Mucosa of rectum (tissue), 2 donors: ENCODE measurements around the gene TARS3.

ENCODE experiments used
- H3K27ac ChIP-seq, 2 donors: one replicate each; pipeline ENCODE4 v1.7.0; 2013; ENCODE audit warnings: inconsistent platforms in 2 of 2, low read depth in 2 of 2, low read length in 2 of 2
- H3K27me3 ChIP-seq, 2 donors: one replicate each; pipeline ENCODE4 v1.7.0; 2013; ENCODE audit warnings: low read length in 2 of 2; ENCODE audit not compliant: control insufficient read depth in 2 of 2, insufficient read depth in 2 of 2
- H3K36me3 ChIP-seq, 2 donors: one replicate each; pipeline ENCODE4 v1.7.0; 2013; ENCODE audit warnings: low read length in 2 of 2; ENCODE audit not compliant: control insufficient read depth in 2 of 2, insufficient read depth in 2 of 2
- H3K4me1 ChIP-seq, 2 donors: one replicate each; pipeline ENCODE4 v1.7.0; 2013; ENCODE audit warnings: low read length in 2 of 2, mild to moderate bottlenecking in 1 of 2; ENCODE audit not compliant: control insufficient read depth in 2 of 2, insufficient read depth in 2 of 2
- H3K4me3 ChIP-seq, 2 donors: one replicate each; pipeline ENCODE4 v1.7.0; 2013; ENCODE audit warnings: low read length in 2 of 2
- H3K9ac ChIP-seq, 2 donors: one replicate each; pipeline ENCODE4 v1.7.0; 2013; ENCODE audit warnings: low read length in 2 of 2, low read depth in 1 of 2, mild to moderate bottlenecking in 1 of 2
- H3K9me3 ChIP-seq, 2 donors: one replicate each; pipeline ENCODE4 v1.7.0; 2013; ENCODE audit warnings: low read length in 2 of 2; ENCODE audit not compliant: control insufficient read depth in 2 of 2
- donor health status: healthy.
- donor health status: Normal muscosa, but diverticular disease.

The TARS3 gene

DNA sequence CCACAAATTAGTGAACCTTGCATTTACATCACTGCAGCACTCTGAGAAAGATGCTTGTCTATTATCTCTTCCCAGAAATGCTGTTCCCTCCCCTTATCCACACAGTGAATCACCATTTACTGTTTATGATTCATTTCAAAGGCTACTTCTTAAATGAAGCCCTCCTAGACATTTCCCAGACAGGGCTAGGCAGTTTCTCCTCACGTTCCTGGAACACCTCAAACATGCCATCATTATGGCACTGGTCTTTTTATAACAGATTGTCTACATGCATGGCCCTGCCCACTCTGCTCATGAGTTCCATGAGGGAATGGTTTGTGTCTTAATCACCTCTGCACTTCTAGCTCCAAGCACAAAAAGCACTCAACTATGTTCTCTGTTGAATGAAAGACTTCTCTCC is 39.9 kb downstream of the TARS3 start:
- no peaks in the 10 kb centered on the region for H3K9me3 ChIP-seq
- H3K27me3 ChIP-seq, result no peaks in the 10 kb centered on the region
- peaks cover 15 to 19% of the 10 kb centered on the region in 2 donors for H3K36me3 ChIP-seq
- no peak overlapping the region for H3K9ac ChIP-seq
- no peak overlapping the region for H3K4me3 ChIP-seq
- no peaks in the 10 kb centered on the region for H3K4me1 ChIP-seq
- H3K27ac ChIP-seq, result no peak overlapping the region

- H3K4me1 ChIP-seq, result no peaks in the 10 kb centered on the region
- H3K27me3 ChIP-seq, result no peaks in the 10 kb centered on the region
- H3K9ac ChIP-seq, result no peak overlapping the region
- H3K9me3 ChIP-seq, result no peaks in the 10 kb centered on the region
- H3K36me3 ChIP-seq, result peaks cover 6 to 14% of the 10 kb centered on the region in 2 donors
- H3K4me3 ChIP-seq, result no peak overlapping the region
- no peak overlapping the region for H3K27ac ChIP-seq
These were observed 44.5 kb downstream of the TARS3 start for GRCh38 chr15:101679806-101680205.

- Histone ChIP-seq H3K9me3 (no peaks in the 10 kb centered on the region), H3K9ac (no peak overlapping the region), H3K27me3 (no peaks in the 10 kb centered on the region), H3K27ac (no peak overlapping the region), H3K4me3 (no peak overlapping the region), H3K4me1 (no peaks in the 10 kb centered on the region), H3K36me3 (peaks cover 16 to 21% of the 10 kb centered on the region in 2 donors)
These were observed 47.3 kb downstream of the TARS3 start for GRCh38 chr15:101676921-101677329.

DNA sequence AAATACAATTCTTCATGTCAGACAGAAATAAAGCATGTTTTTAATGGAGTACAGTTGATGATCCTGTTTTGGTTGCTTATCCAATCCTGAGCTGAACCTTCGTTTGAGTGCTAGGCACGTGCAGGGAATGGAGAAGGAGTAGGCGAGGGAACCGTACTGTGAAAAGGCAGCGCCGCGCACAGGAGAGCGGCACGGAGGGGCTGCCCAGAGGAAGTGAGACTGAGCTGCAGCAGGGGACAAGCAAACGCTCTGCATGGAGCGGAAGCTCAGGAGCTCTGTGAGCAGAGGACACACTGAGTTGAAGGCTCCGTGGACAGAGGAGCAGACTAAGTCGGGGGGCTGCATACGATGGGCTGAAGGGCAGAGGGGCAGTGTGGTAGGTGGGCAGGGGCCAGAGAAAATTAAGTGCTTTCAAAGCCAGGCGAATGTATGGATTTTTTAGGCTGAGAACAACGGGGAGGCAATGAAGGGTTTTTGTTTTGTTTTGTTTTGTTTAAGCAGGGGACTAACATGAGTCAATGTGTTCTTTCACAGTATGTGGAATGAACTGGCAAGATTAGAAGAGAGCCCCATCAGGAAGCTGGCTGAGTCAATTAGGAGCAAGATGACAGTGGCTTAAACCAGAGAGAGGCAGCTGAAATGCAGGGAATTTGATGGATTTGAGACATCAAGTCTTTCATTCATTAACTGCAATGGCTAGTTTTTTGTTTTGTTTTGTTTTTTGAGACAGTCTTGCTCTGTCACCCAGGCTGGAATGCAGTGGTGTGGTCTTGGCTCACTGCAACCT is 48.3 kb downstream of the TARS3 start:
- H3K4me1 ChIP-seq, result no peaks in the 10 kb centered on the region
- no peak overlapping the region for H3K9ac ChIP-seq
- H3K9me3 ChIP-seq, result no peaks in the 10 kb centered on the region
- no peak overlapping the region for H3K27ac ChIP-seq
- no peaks in the 10 kb centered on the region for H3K27me3 ChIP-seq
- H3K36me3 ChIP-seq, result peaks cover 16 to 28% of the 10 kb centered on the region in 2 donors
- H3K4me3 ChIP-seq, result no peak overlapping the region

GRCh38 chr15:101675015-101675414 is 49.3 kb downstream of the TARS3 start:
- no peak overlapping the region for H3K27ac ChIP-seq
- no peak overlapping the region for H3K4me3 ChIP-seq
- peaks cover 20 to 36% of the 10 kb centered on the region in 2 donors for H3K36me3 ChIP-seq
- no peaks in the 10 kb centered on the region for H3K9me3 ChIP-seq
- H3K27me3 ChIP-seq, result no peaks in the 10 kb centered on the region
- H3K4me1 ChIP-seq, result no peaks in the 10 kb centered on the region
- H3K9ac ChIP-seq, result no peak overlapping the region

- Histone ChIP-seq H3K27ac (no peak overlapping the region), H3K9ac (no peak overlapping the region), H3K4me1 (no peaks in the 10 kb centered on the region), H3K9me3 (no peaks in the 10 kb centered on the region), H3K36me3 (peaks cover 22 to 43% of the 10 kb centered on the region in 2 donors), H3K27me3 (no peaks in the 10 kb centered on the region), H3K4me3 (no peak overlapping the region)
These were observed 52.0 kb downstream of the TARS3 start for GRCh38 chr15:101672298-101672697.

DNA sequence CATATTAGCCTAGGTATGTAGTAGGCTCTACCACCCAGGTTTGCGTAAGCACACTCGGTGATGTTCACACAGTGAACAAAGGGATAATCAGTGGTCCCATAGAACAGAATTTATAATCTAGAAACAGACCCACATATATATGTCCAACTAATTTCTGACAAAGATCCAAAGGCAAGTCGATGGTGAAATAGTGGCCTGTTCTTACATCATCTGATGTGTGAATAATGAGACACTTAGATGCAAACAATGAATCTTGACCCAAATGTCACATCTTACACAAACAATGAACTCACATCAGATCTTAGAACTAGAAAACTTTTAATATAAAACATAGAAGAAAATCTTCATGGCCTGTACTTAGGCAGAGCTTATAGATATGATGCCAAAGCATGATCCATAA is 54.5 kb downstream of the TARS3 start:
- Histone ChIP-seq H3K36me3 (peaks cover 22 to 40% of the 10 kb centered on the region in 2 donors), H3K9me3 (no peaks in the 10 kb centered on the region), H3K27me3 (no peaks in the 10 kb centered on the region), H3K27ac (no peak overlapping the region), H3K4me1 (no peaks in the 10 kb centered on the region), H3K4me3 (no peak overlapping the region), H3K9ac (no peak overlapping the region)

GRCh38 chr15:101667881-101668280 is 56.4 kb downstream of the TARS3 start:
- Histone ChIP-seq H3K27me3 (no peaks in the 10 kb centered on the region), H3K9ac (no peak overlapping the region), H3K27ac (no peak overlapping the region), H3K4me3 (no peak overlapping the region), H3K4me1 (no peaks in the 10 kb centered on the region), H3K9me3 (no peaks in the 10 kb centered on the region), H3K36me3 (peaks cover 15 to 27% of the 10 kb centered on the region in 2 donors)

GRCh38 chr15:101664303-101664913 is 59.9 kb downstream of the TARS3 start:
- H3K36me3 ChIP-seq, result peaks cover 7 to 8% of the 10 kb centered on the region in 2 donors
- no peak overlapping the region for H3K9ac ChIP-seq
- no peak overlapping the region for H3K27ac ChIP-seq
- H3K27me3 ChIP-seq, result no peaks in the 10 kb centered on the region
- H3K4me1 ChIP-seq, result no peaks in the 10 kb centered on the region
- no peaks in the 10 kb centered on the region for H3K9me3 ChIP-seq
- no peak overlapping the region for H3K4me3 ChIP-seq

DNA sequence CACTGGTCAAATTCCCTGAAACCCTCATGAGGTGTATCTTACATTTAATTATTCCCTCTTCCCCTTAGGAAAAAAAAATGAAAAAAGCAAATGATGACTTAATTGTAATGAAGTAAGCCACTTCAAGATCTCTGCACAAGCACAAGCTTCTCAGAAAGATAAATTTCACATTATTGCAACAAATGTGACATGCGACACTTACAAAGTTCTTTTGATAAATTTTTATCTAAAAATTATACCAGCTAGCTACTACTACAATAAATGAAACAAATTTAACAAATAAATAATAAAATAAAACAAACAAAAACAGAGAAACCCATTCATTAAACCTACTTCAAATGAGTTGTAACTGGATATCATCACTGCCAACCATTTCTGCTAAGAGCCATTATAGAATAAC is 62.1 kb downstream of the TARS3 start:
- Histone ChIP-seq H3K9ac (no peak overlapping the region), H3K27ac (no peak overlapping the region), H3K9me3 (no peaks in the 10 kb centered on the region), H3K27me3 (no peaks in the 10 kb centered on the region), H3K36me3 (peaks cover 4 to 8% of the 10 kb centered on the region in 2 donors), H3K4me1 (peaks cover 0 to 3% of the 10 kb centered on the region in 2 donors), H3K4me3 (no peak overlapping the region)
